Measurements from ENCODE around the gene ANGPTL7. TPM values are rescaled to one million over a fixed set of nuclear protein-coding genes. Genes with fewer than 3 reads are reported as not detected.

The ANGPTL7 gene
- total RNA-seq, 1 experiment from 2014 or later = not detected

GRCh38 chr1:11151114-11151513, 38.0 kb upstream of the ANGPTL7 start:
- DNase-seq (ENCODE audit: low read depth, low spot score) = no peak
- H2AFZ ChIP-seq (ENCODE audit: low read depth, low read length, poor library complexity, severe bottlenecking) = no peak overlapping the region
- H3K9me2 ChIP-seq (ENCODE audit: insufficient read depth) = no peaks in the 10 kb centered on the region
- no peak for ATAC-seq
- H3K9me3 ChIP-seq (ENCODE audit: control insufficient read depth in 1 of 2, insufficient read depth in 1 of 2, low read depth in 1 of 2, low read length in 2 of 2) = no peaks in the 10 kb centered on the region
- RAD21 ChIA-PET (ENCODE audit: low non-redundant PET in 1 of 2, low total read pairs in 2 of 2, uncharacterized antibody in 2 of 2, unreplicated experiment in 2 of 2) = no interaction called here
- H3K79me2 ChIP-seq (ENCODE audit: insufficient read depth, low read length) = no peaks in the 10 kb centered on the region
- H3K36me3 ChIP-seq (ENCODE audit: control insufficient read depth in 1 of 2, insufficient read depth in 2 of 2, low read length in 2 of 2) = peaks cover 10 to 11% of the 10 kb centered on the region in 2 experiments; a peak in 2 of 4 replicates
- H3K9ac ChIP-seq (ENCODE audit: low read length) = no peak overlapping the region
- intact Hi-C loops (cut with micrococcal nuclease) = no loop called here
- CTCF ChIA-PET = no interaction called here
- no peak overlapping the region for H3K4me2 ChIP-seq (ENCODE audit: low read length)
- POLR2A ChIA-PET = no interaction called here
- TF ChIP-seq MAX (IDR thresholded peaks at IDR 0.05) (no peak), POLR2A (IDR thresholded peaks at IDR 0.05; ENCODE audit: borderline replicate concordance, extremely low read depth, insufficient read depth, insufficient read length) (no peak), JUND (IDR thresholded peaks at IDR 0.05) (no peak), ZBTB33 (IDR thresholded peaks at IDR 0.05; ENCODE audit: extremely low read depth, insufficient replicate concordance, low read length) (no peak), RAD21 (IDR thresholded peaks at IDR 0.05; ENCODE audit: low read depth) (no peak), CBX3 (IDR thresholded peaks at IDR 0.05; ENCODE audit: low read depth) (no peak), CEBPB (IDR thresholded peaks at IDR 0.05; ENCODE audit: low read depth) (no peak), EGR1 (IDR thresholded peaks at IDR 0.05; ENCODE audit: low read depth) (no peak), ZFX (IDR thresholded peaks at IDR 0.05) (no peak), SRF (IDR thresholded peaks at IDR 0.05; ENCODE audit: low read depth) (no peak)
- no TSS peak for BruUV-seq (replicated peaks)
- H3K27me3 ChIP-seq (ENCODE audit: insufficient read depth, low read length) = no peaks in the 10 kb centered on the region
- no peak overlapping the region for H3K27ac ChIP-seq (ENCODE audit: low read depth, low read length)
- no peaks in the 10 kb centered on the region for H4K20me1 ChIP-seq (ENCODE audit: insufficient read depth)
- H3K4me1 ChIP-seq (ENCODE audit: control insufficient read depth in 1 of 2, insufficient read depth in 2 of 2, low read length in 2 of 2) = no peaks in the 10 kb centered on the region
- no peak overlapping the region for H3K4me3 ChIP-seq (replicated peaks in 1 of 2; ENCODE audit: low read depth in 1 of 2, low read length in 2 of 2)
